Measurements from ENCODE around the gene TUBA4A.

Gene TUBA4A

DNA sequence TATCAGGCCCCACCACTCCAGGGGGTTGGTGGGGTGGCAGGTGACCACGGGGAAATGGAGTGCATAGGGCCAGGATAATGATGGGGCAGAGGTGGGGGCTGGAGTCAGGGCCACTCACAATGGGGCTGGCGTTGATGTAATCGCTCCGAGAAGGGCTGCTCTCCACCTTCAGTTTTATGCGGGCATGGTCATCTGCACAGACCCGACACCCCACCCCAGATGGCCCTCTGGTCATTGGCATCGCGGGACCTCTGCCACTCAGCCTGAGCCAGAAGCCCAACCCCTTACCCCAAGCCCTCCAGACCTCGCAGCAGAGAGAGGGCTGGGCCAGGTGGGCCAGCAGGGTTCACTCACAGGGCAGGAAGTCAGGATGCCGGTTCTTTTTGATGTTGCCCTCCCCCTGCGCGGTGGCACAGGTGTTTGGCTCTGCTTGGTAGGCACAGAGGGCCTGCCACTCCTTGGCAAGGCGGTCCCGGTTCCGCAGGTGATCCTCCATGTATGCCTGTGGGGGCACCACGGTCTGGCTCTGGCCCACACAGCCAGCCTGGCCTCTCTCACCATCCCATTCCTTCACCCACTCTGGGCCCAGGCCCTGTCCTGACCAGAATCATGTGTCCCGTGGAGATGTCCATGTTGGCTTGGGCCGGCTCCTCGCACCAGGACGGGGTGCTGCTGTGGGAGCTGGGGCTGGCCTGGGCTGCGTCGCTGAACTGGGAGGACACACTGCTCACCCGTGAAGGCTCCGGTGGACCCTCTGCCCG is 43.1 kb upstream of the TUBA4A start:
- no peak overlapping the region for H3K4me3 ChIP-seq (ENCODE audit: control insufficient read depth, low read depth, low read length)
- TF ChIP-seq, protein P1, sequence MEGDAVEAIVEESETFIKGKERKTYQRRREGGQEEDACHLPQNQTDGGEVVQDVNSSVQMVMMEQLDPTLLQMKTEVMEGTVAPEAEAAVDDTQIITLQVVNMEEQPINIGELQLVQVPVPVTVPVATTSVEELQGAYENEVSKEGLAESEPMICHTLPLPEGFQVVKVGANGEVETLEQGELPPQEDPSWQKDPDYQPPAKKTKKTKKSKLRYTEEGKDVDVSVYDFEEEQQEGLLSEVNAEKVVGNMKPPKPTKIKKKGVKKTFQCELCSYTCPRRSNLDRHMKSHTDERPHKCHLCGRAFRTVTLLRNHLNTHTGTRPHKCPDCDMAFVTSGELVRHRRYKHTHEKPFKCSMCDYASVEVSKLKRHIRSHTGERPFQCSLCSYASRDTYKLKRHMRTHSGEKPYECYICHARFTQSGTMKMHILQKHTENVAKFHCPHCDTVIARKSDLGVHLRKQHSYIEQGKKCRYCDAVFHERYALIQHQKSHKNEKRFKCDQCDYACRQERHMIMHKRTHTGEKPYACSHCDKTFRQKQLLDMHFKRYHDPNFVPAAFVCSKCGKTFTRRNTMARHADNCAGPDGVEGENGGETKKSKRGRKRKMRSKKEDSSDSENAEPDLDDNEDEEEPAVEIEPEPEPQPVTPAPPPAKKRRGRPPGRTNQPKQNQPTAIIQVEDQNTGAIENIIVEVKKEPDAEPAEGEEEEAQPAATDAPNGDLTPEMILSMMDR (conservative IDR thresholded peaks at IDR 0.05; ENCODE audit: control insufficient read depth, insufficient read depth, low read depth, low read length), result no peak
- DNase-seq (ENCODE audit: low read depth), result no peak

DNA sequence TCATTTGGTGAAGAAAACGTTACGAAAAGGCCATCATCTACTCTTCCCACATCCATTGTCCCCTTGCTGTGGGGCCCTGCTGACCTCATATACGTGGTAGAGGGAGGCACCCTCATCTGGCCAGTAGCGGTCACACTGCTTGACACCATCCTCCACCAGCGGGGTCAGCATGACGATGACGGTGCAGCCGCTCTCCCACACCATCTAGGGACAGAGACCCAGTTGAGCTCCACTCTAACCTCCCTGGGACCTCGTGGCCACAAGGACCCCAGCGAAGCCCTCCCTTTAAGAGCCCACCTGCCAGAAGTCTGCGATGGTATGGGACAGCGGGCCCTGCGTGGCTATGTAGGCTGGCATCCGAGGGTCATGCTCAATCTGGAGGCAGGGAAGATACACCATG is 42.4 kb upstream of the TUBA4A start:
- H3K4me3 ChIP-seq (ENCODE audit: control insufficient read depth, low read depth, low read length), result no peak overlapping the region
- TF ChIP-seq, protein P1 (conservative IDR thresholded peaks at IDR 0.05; ENCODE audit: control insufficient read depth, insufficient read depth, low read depth, low read length), result no peak
- DNase-seq (ENCODE audit: low read depth), result no peak

DNA sequence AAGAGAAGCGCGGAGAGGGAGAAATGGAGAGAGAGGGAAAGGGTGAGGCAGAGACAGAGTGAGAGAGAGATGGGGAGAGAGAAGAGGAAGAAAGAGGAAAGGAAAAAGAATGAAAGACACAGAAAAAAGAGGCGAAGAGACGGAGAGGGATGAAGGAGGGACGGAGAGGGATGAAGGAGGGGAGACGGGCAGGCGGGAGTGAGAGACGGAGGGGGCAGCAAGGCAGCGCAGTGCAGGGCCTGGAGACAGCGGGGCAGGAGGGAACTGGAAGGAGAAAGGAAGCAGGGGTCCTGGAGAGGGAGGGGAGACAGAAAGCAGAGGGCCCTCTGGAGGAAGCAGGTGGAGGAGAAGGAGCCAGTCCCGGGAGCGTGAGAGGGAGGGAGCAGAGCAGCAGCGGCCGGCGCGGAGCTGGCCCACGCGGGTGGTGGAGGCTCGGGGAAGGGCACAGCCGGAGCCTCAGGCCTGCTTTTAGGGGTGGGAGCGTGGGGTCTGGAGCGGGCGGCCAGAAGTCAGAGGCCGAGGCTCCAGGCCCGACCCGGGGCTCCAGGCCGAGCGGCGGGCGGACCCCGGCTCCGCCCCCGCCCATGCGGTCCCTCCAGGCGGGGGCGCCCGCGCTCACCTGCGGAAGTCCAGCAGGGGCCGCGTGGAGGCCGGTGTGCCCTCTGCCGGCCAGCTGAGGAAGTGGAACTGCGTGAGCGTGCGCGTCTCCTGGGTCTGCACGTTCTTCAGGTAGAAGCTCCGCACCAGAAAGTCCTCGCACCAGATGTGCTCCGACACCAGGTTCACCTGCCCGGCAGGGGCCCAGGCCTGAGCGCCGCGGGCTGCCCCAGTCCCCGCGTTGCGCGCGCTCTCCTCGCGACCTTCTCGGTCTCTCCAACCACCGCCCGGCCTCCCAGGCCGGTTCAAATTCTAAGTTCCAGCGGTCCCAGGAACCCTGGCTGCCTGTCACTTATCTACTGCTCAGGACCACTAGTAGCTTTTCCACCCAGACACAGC is 40.9 kb upstream of the TUBA4A start:
- TF ChIP-seq, protein P1 (conservative IDR thresholded peaks at IDR 0.05; ENCODE audit: control insufficient read depth, insufficient read depth, low read depth, low read length), result peak; percentile 70
- H3K4me3 ChIP-seq (ENCODE audit: control insufficient read depth, low read depth, low read length), result peak overlapping the region; percentile 49
- peak; percentile 66 for DNase-seq (ENCODE audit: low read depth)

DNA sequence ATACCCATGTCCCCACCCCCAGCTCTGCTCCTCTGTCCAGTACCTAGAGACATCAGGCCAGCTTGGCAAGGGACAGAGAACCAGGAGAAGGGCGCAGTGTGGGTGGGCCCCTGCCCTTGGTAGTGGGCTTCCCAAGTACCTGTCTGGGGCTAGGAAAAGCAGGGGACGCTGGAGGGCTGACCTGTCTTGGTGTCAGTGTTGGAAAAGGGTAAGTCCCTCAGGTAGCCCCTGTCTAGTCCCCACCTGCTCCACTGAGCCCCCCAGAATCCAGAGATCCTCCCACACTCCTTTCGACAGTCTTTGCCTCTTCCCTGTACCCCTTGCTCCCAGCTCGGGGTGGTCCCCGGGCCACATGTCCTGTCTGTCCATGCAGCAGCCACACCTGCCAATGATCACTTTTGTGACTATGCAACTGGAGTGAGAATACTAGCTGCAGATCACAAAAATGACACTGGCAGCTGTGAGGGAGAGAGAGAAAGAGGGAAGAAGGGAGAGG is 40.1 kb upstream of the TUBA4A start:
- TF ChIP-seq, protein P1 (conservative IDR thresholded peaks at IDR 0.05; ENCODE audit: control insufficient read depth, insufficient read depth, low read depth, low read length), result no peak
- DNase-seq (ENCODE audit: low read depth), result no peak
- H3K4me3 ChIP-seq (ENCODE audit: control insufficient read depth, low read depth, low read length), result no peak overlapping the region

DNA sequence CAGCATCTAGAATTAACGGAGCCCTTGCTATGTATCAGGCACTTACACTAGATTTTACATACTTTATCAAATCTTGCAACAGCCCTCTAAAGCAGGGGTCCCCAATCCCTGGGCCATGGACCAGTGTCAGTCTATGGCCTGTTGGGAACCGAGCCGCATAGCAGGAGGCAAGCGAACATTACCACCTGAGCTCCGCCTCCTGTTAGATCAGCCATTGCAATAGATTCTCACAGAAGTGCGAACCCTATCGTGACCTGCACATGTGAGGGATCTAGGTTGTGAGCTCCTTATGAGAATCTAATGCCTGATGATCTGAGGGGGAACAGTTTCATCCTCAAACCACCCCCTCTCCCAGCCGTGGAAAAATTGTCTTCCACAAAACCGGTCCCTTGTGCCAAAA is 38.9 kb upstream of the TUBA4A start:
- TF ChIP-seq, protein P1 (conservative IDR thresholded peaks at IDR 0.05; ENCODE audit: control insufficient read depth, insufficient read depth, low read depth, low read length), result no peak
- H3K4me3 ChIP-seq (ENCODE audit: control insufficient read depth, low read depth, low read length), result no peak overlapping the region
- no peak for DNase-seq (ENCODE audit: low read depth)

DNA sequence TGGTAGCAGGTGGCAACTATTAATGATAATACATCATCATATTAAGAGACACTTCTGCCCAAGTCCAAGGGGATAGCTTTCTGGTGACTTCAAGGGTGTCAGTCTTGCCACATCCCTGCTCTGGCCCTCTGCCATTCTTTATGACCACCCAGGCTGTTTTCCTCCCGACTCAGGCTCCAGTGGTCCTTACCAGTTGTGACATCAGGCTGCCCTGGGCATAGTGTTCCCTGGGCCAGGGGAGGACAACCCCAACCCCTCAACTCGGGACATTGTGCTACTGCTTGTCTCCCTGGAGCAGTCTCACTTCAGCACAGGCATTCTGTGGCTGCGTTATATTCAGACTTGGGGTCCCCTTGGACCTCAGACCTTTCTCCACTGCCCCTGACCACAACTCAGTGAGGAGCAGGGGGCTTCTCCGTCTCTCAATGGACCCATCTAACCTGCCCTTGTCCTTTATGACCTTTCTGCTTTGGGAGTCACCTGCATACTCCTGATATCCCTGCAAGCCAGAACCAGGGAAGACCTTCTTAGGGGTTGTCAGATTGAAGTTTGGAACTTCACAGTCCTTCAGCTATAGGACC is 38.3 kb upstream of the TUBA4A start:
- DNase-seq (ENCODE audit: low read depth), result no peak
- TF ChIP-seq, protein P1 (conservative IDR thresholded peaks at IDR 0.05; ENCODE audit: control insufficient read depth, insufficient read depth, low read depth, low read length), result no peak
- no peak overlapping the region for H3K4me3 ChIP-seq (ENCODE audit: control insufficient read depth, low read depth, low read length)

All from fibroblast of mammary gland (primary cell).